HCT116 (cell line): ENCODE data around the gene PIK3R1.

Experiments used
- CEBPB ChIP-seq: IDR thresholded peaks from 2 replicates; pipeline ENCODE4 v1.6.1; 2012; ENCODE audit warnings: low read depth
- CTCF ChIP-seq, 3 experiments: fragments of 200-600 bp in 1 of 3; sonication (generic) in 1 of 3; IDR thresholded peaks in 2 of 3; conservative IDR thresholded peaks in 1 of 3; 2 replicates each; pipeline ENCODE4 v1.5.1; 2012 to 2017; ENCODE audit warnings: low read depth in 2 of 3, low read length in 2 of 3, antibody characterized with exemption in 1 of 3, borderline replicate concordance in 1 of 3, control low read depth in 1 of 3, mild to moderate bottlenecking in 1 of 3, mixed read lengths in 1 of 3, mixed run types in 1 of 3, moderate library complexity in 1 of 3; ENCODE audit not compliant: insufficient read depth in 1 of 3
- EGR1 ChIP-seq: IDR thresholded peaks from 2 replicates; pipeline ENCODE4 v1.6.1; 2012; ENCODE audit warnings: low read depth
- EZH2 ChIP-seq: fragments of 200-600 bp; sonication (generic); IDR thresholded peaks from 2 replicates; pipeline ENCODE4 v1.6.1; 2017; ENCODE audit warnings: antibody characterized with exemption, mixed run types
- EZH2phosphoT487 ChIP-seq: fragments of 200-600 bp; IDR thresholded peaks from 2 replicates; pipeline ENCODE4 v1.6.1; 2018; ENCODE audit warnings: antibody characterized with exemption, borderline replicate concordance
- JUND ChIP-seq: IDR thresholded peaks from 2 replicates; pipeline ENCODE4 v1.6.1; 2012
- MAX ChIP-seq: IDR thresholded peaks from 2 replicates; pipeline ENCODE4 v1.6.1; 2012
- POLR2A ChIP-seq: IDR thresholded peaks from 2 replicates; pipeline ENCODE4 v1.7.0; 2011; ENCODE audit warnings: borderline replicate concordance; ENCODE audit not compliant: insufficient read depth, insufficient read length; ENCODE audit errors: extremely low read depth
- POLR2AphosphoS5 ChIP-seq: IDR thresholded peaks from 2 replicates; pipeline ENCODE4 v1.6.1; 2011; ENCODE audit warnings: mild to moderate bottlenecking, low read depth, low read length, moderate library complexity
- SP1 ChIP-seq: IDR thresholded peaks from 2 replicates; pipeline ENCODE4 v1.6.1; 2012; ENCODE audit warnings: low read depth
- SRF ChIP-seq: IDR thresholded peaks from 2 replicates; pipeline ENCODE4 v1.6.1; 2012; ENCODE audit warnings: low read depth
- YY1 ChIP-seq: IDR thresholded peaks from 2 replicates; pipeline ENCODE4 v1.6.1; 2011; ENCODE audit warnings: low read length, low read depth, moderate library complexity, mild to moderate bottlenecking; ENCODE audit not compliant: insufficient replicate concordance; ENCODE audit errors: extremely low read depth
- ZNF274 ChIP-seq: fragments of 200-500 bp; sonication (Bioruptor generic); IDR thresholded peaks from 2 replicates; pipeline ENCODE4 v1.6.1; 2014; ENCODE audit warnings: mild to moderate bottlenecking, low read depth, low read length, inconsistent platforms

- TF ChIP-seq CTCF (IDR thresholded peaks at IDR 0.05 in 2 of 3, conservative IDR thresholded peaks at IDR 0.05 in 1 of 3; ENCODE audit: borderline replicate concordance in 1 of 3, insufficient read depth in 1 of 3, low read depth in 2 of 3, low read length in 2 of 3): no peak
- no peak for TF ChIP-seq MAX
- TF ChIP-seq SP1: no peak
- TF ChIP-seq SRF: no peak
- no peak for TF ChIP-seq JUND
- TF ChIP-seq POLR2A: no peak
- TF ChIP-seq EZH2: no peak
- no peak for TF ChIP-seq ZNF274
- no peak for TF ChIP-seq EZH2phosphoT487
- TF ChIP-seq EGR1: no peak
- TF ChIP-seq POLR2AphosphoS5: no peak
- TF ChIP-seq CEBPB: no peak
- no peak for TF ChIP-seq YY1
Measured at GRCh38 chr5:68335075-68335474, 119.5 kb downstream of the PIK3R1 start.
